ENCODE measurements around the gene PTGIR.

PTGIR gene

GRCh38 chr19:46598372-46598917 lies 26.4 kb downstream of the PTGIR start:
- FAIRE-seq: no peak
- DNase-seq (ENCODE audit: insufficient read length, low spot score): no peak
- TF ChIP-seq TAF1 (IDR thresholded peaks at IDR 0.05; ENCODE audit: low read depth, low read length) (no peak), PAX5 (IDR thresholded peaks at IDR 0.05; ENCODE audit: insufficient read depth, low read length, severe bottlenecking) (no peak), POLR2AphosphoS5 (IDR thresholded peaks at IDR 0.05; ENCODE audit: low read depth, low read length) (no peak), SPI1 (IDR thresholded peaks at IDR 0.05; ENCODE audit: low read depth, low read length) (no peak), POLR2A (IDR thresholded peaks at IDR 0.05; ENCODE audit: low read depth, low read length) (no peak), POU2F2 (IDR thresholded peaks at IDR 0.05; ENCODE audit: low read depth, low read length) (no peak)

- DNase-seq (ENCODE audit: insufficient read length, low spot score) (no peak), FAIRE-seq (no peak)
- no peak for TF ChIP-seq PAX5 (IDR thresholded peaks at IDR 0.05; ENCODE audit: insufficient read depth, low read length, severe bottlenecking)
- no peak for TF ChIP-seq TAF1 (IDR thresholded peaks at IDR 0.05; ENCODE audit: low read depth, low read length)
- no peak for TF ChIP-seq POLR2A (IDR thresholded peaks at IDR 0.05; ENCODE audit: low read depth, low read length)
- TF ChIP-seq POU2F2 (IDR thresholded peaks at IDR 0.05; ENCODE audit: low read depth, low read length): no peak
- TF ChIP-seq SPI1 (IDR thresholded peaks at IDR 0.05; ENCODE audit: low read depth, low read length): no peak
- TF ChIP-seq POLR2AphosphoS5 (IDR thresholded peaks at IDR 0.05; ENCODE audit: low read depth, low read length): no peak
Measured at GRCh38 chr19:46596008-46596407, 28.9 kb downstream of the PTGIR start.

GRCh38 chr19:46591870-46592269 lies 33.0 kb downstream of the PTGIR start:
- no peak for TF ChIP-seq POLR2A (IDR thresholded peaks at IDR 0.05; ENCODE audit: low read depth, low read length)
- no peak for TF ChIP-seq POLR2AphosphoS5 (IDR thresholded peaks at IDR 0.05; ENCODE audit: low read depth, low read length)
- no peak for TF ChIP-seq TAF1 (IDR thresholded peaks at IDR 0.05; ENCODE audit: low read depth, low read length)
- no peak for TF ChIP-seq POU2F2 (IDR thresholded peaks at IDR 0.05; ENCODE audit: low read depth, low read length)
- no peak for TF ChIP-seq PAX5 (IDR thresholded peaks at IDR 0.05; ENCODE audit: insufficient read depth, low read length, severe bottlenecking)
- TF ChIP-seq SPI1 (IDR thresholded peaks at IDR 0.05; ENCODE audit: low read depth, low read length): no peak
- FAIRE-seq: no peak
- DNase-seq (ENCODE audit: insufficient read length, low spot score): no peak

GRCh38 chr19:46591254-46591653 lies 33.6 kb downstream of the PTGIR start:
- DNase-seq (ENCODE audit: insufficient read length, low spot score): no peak
- TF ChIP-seq POLR2AphosphoS5 (IDR thresholded peaks at IDR 0.05; ENCODE audit: low read depth, low read length): no peak
- no peak for TF ChIP-seq TAF1 (IDR thresholded peaks at IDR 0.05; ENCODE audit: low read depth, low read length)
- no peak for TF ChIP-seq POU2F2 (IDR thresholded peaks at IDR 0.05; ENCODE audit: low read depth, low read length)
- no peak for TF ChIP-seq PAX5 (IDR thresholded peaks at IDR 0.05; ENCODE audit: insufficient read depth, low read length, severe bottlenecking)
- TF ChIP-seq POLR2A (IDR thresholded peaks at IDR 0.05; ENCODE audit: low read depth, low read length): no peak
- no peak for TF ChIP-seq SPI1 (IDR thresholded peaks at IDR 0.05; ENCODE audit: low read depth, low read length)
- FAIRE-seq: no peak

GRCh38 chr19:46587861-46588260 lies 37.0 kb downstream of the PTGIR start:
- FAIRE-seq (no peak), DNase-seq (ENCODE audit: insufficient read length, low spot score) (no peak)
- no peak for TF ChIP-seq PAX5 (IDR thresholded peaks at IDR 0.05; ENCODE audit: insufficient read depth, low read length, severe bottlenecking)
- TF ChIP-seq TAF1 (IDR thresholded peaks at IDR 0.05; ENCODE audit: low read depth, low read length): no peak
- TF ChIP-seq SPI1 (IDR thresholded peaks at IDR 0.05; ENCODE audit: low read depth, low read length): no peak
- TF ChIP-seq POU2F2 (IDR thresholded peaks at IDR 0.05; ENCODE audit: low read depth, low read length): no peak
- no peak for TF ChIP-seq POLR2A (IDR thresholded peaks at IDR 0.05; ENCODE audit: low read depth, low read length)
- TF ChIP-seq POLR2AphosphoS5 (IDR thresholded peaks at IDR 0.05; ENCODE audit: low read depth, low read length): no peak

- FAIRE-seq (no peak), DNase-seq (ENCODE audit: insufficient read length, low spot score) (no peak)
- TF ChIP-seq TAF1 (IDR thresholded peaks at IDR 0.05; ENCODE audit: low read depth, low read length) (no peak), SPI1 (IDR thresholded peaks at IDR 0.05; ENCODE audit: low read depth, low read length) (no peak), POLR2A (IDR thresholded peaks at IDR 0.05; ENCODE audit: low read depth, low read length) (no peak), POU2F2 (IDR thresholded peaks at IDR 0.05; ENCODE audit: low read depth, low read length) (no peak), PAX5 (IDR thresholded peaks at IDR 0.05; ENCODE audit: insufficient read depth, low read length, severe bottlenecking) (no peak), POLR2AphosphoS5 (IDR thresholded peaks at IDR 0.05; ENCODE audit: low read depth, low read length) (no peak)
Measured at GRCh38 chr19:46586294-46586693, 38.6 kb downstream of the PTGIR start.

GRCh38 chr19:46585539-46585938 lies 39.4 kb downstream of the PTGIR start:
- TF ChIP-seq PAX5 (IDR thresholded peaks at IDR 0.05; ENCODE audit: insufficient read depth, low read length, severe bottlenecking) (no peak), SPI1 (IDR thresholded peaks at IDR 0.05; ENCODE audit: low read depth, low read length) (no peak), POU2F2 (IDR thresholded peaks at IDR 0.05; ENCODE audit: low read depth, low read length) (no peak), POLR2A (IDR thresholded peaks at IDR 0.05; ENCODE audit: low read depth, low read length) (no peak), POLR2AphosphoS5 (IDR thresholded peaks at IDR 0.05; ENCODE audit: low read depth, low read length) (no peak), TAF1 (IDR thresholded peaks at IDR 0.05; ENCODE audit: low read depth, low read length) (no peak)
- FAIRE-seq (no peak), DNase-seq (ENCODE audit: insufficient read length, low spot score) (no peak)

GRCh38 chr19:46580247-46580646 lies 44.6 kb downstream of the PTGIR start:
- FAIRE-seq (no peak), DNase-seq (ENCODE audit: insufficient read length, low spot score) (no peak)
- no peak for TF ChIP-seq SPI1 (IDR thresholded peaks at IDR 0.05; ENCODE audit: low read depth, low read length)
- no peak for TF ChIP-seq TAF1 (IDR thresholded peaks at IDR 0.05; ENCODE audit: low read depth, low read length)
- no peak for TF ChIP-seq POU2F2 (IDR thresholded peaks at IDR 0.05; ENCODE audit: low read depth, low read length)
- no peak for TF ChIP-seq POLR2A (IDR thresholded peaks at IDR 0.05; ENCODE audit: low read depth, low read length)
- TF ChIP-seq PAX5 (IDR thresholded peaks at IDR 0.05; ENCODE audit: insufficient read depth, low read length, severe bottlenecking): no peak
- no peak for TF ChIP-seq POLR2AphosphoS5 (IDR thresholded peaks at IDR 0.05; ENCODE audit: low read depth, low read length)

GRCh38 chr19:46579361-46579879 lies 45.5 kb downstream of the PTGIR start:
- TF ChIP-seq POU2F2 (IDR thresholded peaks at IDR 0.05; ENCODE audit: low read depth, low read length): no peak
- no peak for TF ChIP-seq TAF1 (IDR thresholded peaks at IDR 0.05; ENCODE audit: low read depth, low read length)
- no peak for TF ChIP-seq SPI1 (IDR thresholded peaks at IDR 0.05; ENCODE audit: low read depth, low read length)
- TF ChIP-seq POLR2AphosphoS5 (IDR thresholded peaks at IDR 0.05; ENCODE audit: low read depth, low read length): no peak
- TF ChIP-seq PAX5 (IDR thresholded peaks at IDR 0.05; ENCODE audit: insufficient read depth, low read length, severe bottlenecking): no peak
- no peak for TF ChIP-seq POLR2A (IDR thresholded peaks at IDR 0.05; ENCODE audit: low read depth, low read length)
- DNase-seq (ENCODE audit: insufficient read length, low spot score): no peak

More at GRCh38 chr19:46579361-46579879, 45.5 kb downstream of the PTGIR start:
- no peak for FAIRE-seq

Measured in GM12891 (cell line).